A549 (cell line): Measurements from ENCODE around the gene MRPS14. TPM values are rescaled to one million over a fixed set of nuclear protein-coding genes. Genes with fewer than 3 reads are reported as not detected.
A peak's percentile ranks its signal among the peaks of the same experiment; 100 is the strongest.

Experiments used
- ATAC-seq, 2 experiments: fragments of 200-7000 bp in 1 of 2; fragments of >200 bp in 1 of 2; cut with Nextera tagmentation in 1 of 2; cut with Tn5 transposase in 1 of 2; 3 replicates each; pipeline versions ENCODE4 v1.8.0 to v1.9.1; 2018 to 2020; ENCODE audit warnings: mild to moderate bottlenecking in 1 of 2, moderate library complexity in 1 of 2
- CTCF ChIA-PET: fragments of 300-600 bp; sonication (Branson Sonifier 250); formaldehyde crosslinking; extraction: SDS; loops from one replicate; lab custom pipeline; 2021; ENCODE audit warnings: antibody characterized with exemption, inconsistent platforms; lab: Yijun Ruan, JAX
- POLR2A ChIA-PET: fragments of 350-600 bp; formaldehyde crosslinking; extraction: SDS; loops from one replicate; lab custom pipeline; 2021; ENCODE audit warnings: antibody characterized with exemption, inconsistent platforms; lab: Yijun Ruan, JAX
- DNase-seq, 2 experiments: peaks; one replicate each; pipeline versions ENCODE4 v3.0.0 to v3.0.0-alpha.2; 2011 to 2016; ENCODE audit warnings: low read depth in 1 of 2, low spot score in 1 of 2
- FAIRE-seq: peaks from 2 replicates; lab custom pipeline; 2011; peaks lifted over from hg19 to GRCh38; lab: Jason Lieb, UNC
- H3K27ac ChIP-seq, 2 experiments: fragments of >200 bp; sonication (Bioruptor Twin); formaldehyde crosslinking; 3 replicates each; pipeline ENCODE4 v1.5.1; 2016 to 2017
- H3K4me1 ChIP-seq: fragments of >200 bp; sonication (Bioruptor Twin); formaldehyde crosslinking; 3 replicates; pipeline ENCODE4 v1.6.1; 2016
- H3K4me2 ChIP-seq: fragments of >200 bp; sonication (Bioruptor Twin); formaldehyde crosslinking; 3 replicates; pipeline ENCODE4 v1.6.1; 2016
- H3K4me3 ChIP-seq: fragments of >200 bp; sonication (Bioruptor Twin); formaldehyde crosslinking; 3 replicates; pipeline ENCODE4 v1.5.1; 2016
- H3K9me3 ChIP-seq: fragments of >200 bp; sonication (Bioruptor Twin); formaldehyde crosslinking; 3 replicates; pipeline ENCODE4 v1.6.1; 2016
- BCL3 ChIP-seq: fragments of >200 bp; sonication (Bioruptor Twin); formaldehyde crosslinking; IDR thresholded peaks from 3 replicates; pipeline ENCODE4 v1.6.1; 2016
- CHD2 ChIP-seq: fragments of 150-350 bp; IDR thresholded peaks from 2 replicates; pipeline ENCODE4 v1.6.1; 2014; ENCODE audit warnings: low read length; ENCODE audit not compliant: partially characterized antibody
- EHF ChIP-seq: fragments of 250-450 bp; sonication (Bioruptor Pico); IDR thresholded peaks from 2 replicates; pipeline ENCODE4 v1.5.0; 2020; ENCODE audit warnings: mild to moderate bottlenecking
- FOSL2 ChIP-seq, 2 experiments: fragments of 450-650 bp in 1 of 2; fragments of >200 bp in 1 of 2; sonication (Bioruptor Twin) in 1 of 2; formaldehyde crosslinking; IDR thresholded peaks; 2 replicates each; pipeline versions ENCODE4 v1.5.0 to v1.6.1; 2016 to 2020; ENCODE audit warnings: mild to moderate bottlenecking in 1 of 2, moderate library complexity in 1 of 2
- GATA3 ChIP-seq: IDR thresholded peaks from 2 replicates; pipeline ENCODE4 v1.6.1; 2012; ENCODE audit warnings: borderline replicate concordance
- HDAC2 ChIP-seq: fragments of 200-600 bp; sonication (generic); IDR thresholded peaks from 2 replicates; pipeline ENCODE4 v1.6.1; 2016
- HES2 ChIP-seq: fragments of >200 bp; sonication (Bioruptor Twin); formaldehyde crosslinking; IDR thresholded peaks from 2 replicates; pipeline ENCODE4 v1.6.1; 2016
- HEYL ChIP-seq: fragments of 250-450 bp; sonication (Bioruptor Pico); IDR thresholded peaks from 2 replicates; pipeline ENCODE4 v1.8.0; 2021; ENCODE audit warnings: mild to moderate bottlenecking, moderate library complexity
- HOXA7 ChIP-seq: fragments of 250-450 bp; sonication (Bioruptor Pico); IDR thresholded peaks from 2 replicates; pipeline ENCODE4 v1.5.0; 2020; ENCODE audit warnings: mild to moderate bottlenecking, moderate library complexity
- HOXB13 ChIP-seq: fragments of 250-450 bp; sonication (Bioruptor Pico); IDR thresholded peaks from 2 replicates; pipeline ENCODE4 v1.5.0; 2020; ENCODE audit warnings: low read depth, mild to moderate bottlenecking, moderate library complexity
- HOXB5 ChIP-seq: fragments of 250-450 bp; sonication (Bioruptor Pico); IDR thresholded peaks from 2 replicates; pipeline ENCODE4 v1.5.0; 2020; ENCODE audit warnings: mild to moderate bottlenecking, moderate library complexity
- JUN ChIP-seq, 2 experiments: fragments of >200 bp; sonication (Bioruptor Twin); formaldehyde crosslinking; IDR thresholded peaks; 2 replicates in 1 of 2; 3 replicates in 1 of 2; pipeline ENCODE4 v1.6.1; 2016 to 2017
- JUNB ChIP-seq: fragments of >200 bp; sonication (Bioruptor Twin); formaldehyde crosslinking; IDR thresholded peaks from 2 replicates; pipeline ENCODE4 v1.6.1; 2016
- KDM1A ChIP-seq: fragments of 200-600 bp; sonication (generic); IDR thresholded peaks from 2 replicates; pipeline ENCODE4 v1.6.1; 2016; ENCODE audit warnings: low read depth, mild to moderate bottlenecking
- MAFK ChIP-seq: fragments of 450-650 bp; IDR thresholded peaks from 2 replicates; pipeline ENCODE4 v1.6.1; 2014; ENCODE audit not compliant: partially characterized antibody
- MAX ChIP-seq: IDR thresholded peaks from 2 replicates; pipeline ENCODE4 v1.6.1; 2012
- MYC ChIP-seq: IDR thresholded peaks from 2 replicates; pipeline ENCODE4 v1.6.1; 2012; ENCODE audit warnings: mild to moderate bottlenecking, inconsistent platforms, low read length, improper control_type of control experiment, borderline replicate concordance
- NFE2L2 ChIP-seq: fragments of 150-350 bp; conservative IDR thresholded peaks from 2 replicates; pipeline ENCODE4 v1.6.1; 2014; ENCODE audit warnings: low read length
- NPAS2 ChIP-seq: fragments of 250-450 bp; sonication (Bioruptor Pico); IDR thresholded peaks from 2 replicates; pipeline ENCODE4 v1.8.0; 2022; ENCODE audit warnings: mild to moderate bottlenecking, moderate library complexity, borderline replicate concordance
- PBX3 ChIP-seq: IDR thresholded peaks from 2 replicates; pipeline ENCODE4 v1.6.1; 2012
- POLR2AphosphoS2 ChIP-seq: conservative IDR thresholded peaks from 2 replicates; pipeline ENCODE4 v1.6.1; 2012; ENCODE audit warnings: low read length, improper control_type of control experiment, inconsistent platforms
- REST ChIP-seq: fragments of 200-600 bp; sonication (generic); IDR thresholded peaks from 2 replicates; pipeline ENCODE4 v1.6.1; 2016; ENCODE audit warnings: antibody characterized with exemption, mild to moderate bottlenecking, moderate library complexity
- RFX5 ChIP-seq: fragments of 450-650 bp; IDR thresholded peaks from 2 replicates; pipeline ENCODE4 v1.7.1; 2014; ENCODE audit warnings: antibody characterized with exemption, mild to moderate bottlenecking, moderate library complexity
- WGBS: methylation state at CpG from one replicate; pipeline ENCODE4 v1.1.6; 2017; ENCODE audit errors: missing lambda C conversion rate; 5-methylcytosine and 5-hydroxymethylcytosine counted together
- polyA plus RNA-seq, 4 experiments: library from polyadenylated mRNA; depleted of rRNA in 3 of 4; stranded (reverse); fragments of >200 nt; fragmentation: RNase III in 1 of 4; extraction: RNeasy Plus Mini Kit Qiagen cat#74134 plus additional on column Dnase treatment in 1 of 4; gene quantifications; 2 replicates in 3 of 4; 3 replicates in 1 of 4; pipeline ENCODE4 v1.2.3, GENCODE V29; 2011 to 2017
- TF ChIP-seq, protein P1 (sequence below): IDR thresholded peaks from 2 replicates; pipeline ENCODE4 v1.6.1; 2012; ENCODE audit warnings: low read depth, borderline replicate concordance

MRPS14 gene
- polyA plus RNA-seq, 2 of the 4 experiments (the other 2 are of a cell fraction) = 19.5 to 40.9 TPM

DNA sequence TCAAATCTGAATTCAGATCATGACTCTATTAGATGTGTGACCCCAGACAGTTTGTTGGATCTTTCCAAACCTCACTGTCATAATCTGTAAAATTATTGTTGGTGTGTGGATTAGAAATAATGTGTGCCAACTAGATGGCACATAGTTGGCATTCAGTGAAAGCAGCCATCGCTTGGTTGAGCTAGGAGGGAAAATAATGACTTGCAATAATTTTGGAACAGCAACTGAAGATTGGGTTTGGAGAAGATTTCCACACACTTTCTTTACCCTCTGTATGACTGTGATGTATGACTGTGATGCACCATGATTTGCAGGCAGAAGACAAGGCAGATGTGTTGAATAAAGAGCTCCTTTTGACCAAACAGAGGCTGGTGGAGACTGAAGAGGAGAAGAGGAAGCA is 47.5 kb downstream of the MRPS14 start:
- ChIA-PET CTCF (interaction anchor here (1.3 to 3.6 kb wide), 2 partner anchors 10 to 207 kb away, joined by 3 to 10 read pairs; no protein-coding TSS in a partner anchor), POLR2A (interaction anchor here (1.1 kb wide), 1 partner anchor 48 kb away, joined by 4 read pairs; the partner anchor contains the start of gene MRPS14)
- no peaks in the 10 kb centered on the region for H3K9me3 ChIP-seq
- ATAC-seq (no peak; a peak in 1 of 6 replicates), DNase-seq (no peak), FAIRE-seq (no peak)
- WGBS = 87% methylated on average over 1 of the region's 1 CpG
- peak; percentile 64 for TF ChIP-seq NFE2L2
- no peak for TF ChIP-seq GATA3
- H3K4me1 ChIP-seq = peaks cover 13% of the 10 kb centered on the region
- H3K27ac ChIP-seq = no peak overlapping the region
- H3K4me2 ChIP-seq = no peak overlapping the region
- no peak overlapping the region for H3K4me3 ChIP-seq

DNA sequence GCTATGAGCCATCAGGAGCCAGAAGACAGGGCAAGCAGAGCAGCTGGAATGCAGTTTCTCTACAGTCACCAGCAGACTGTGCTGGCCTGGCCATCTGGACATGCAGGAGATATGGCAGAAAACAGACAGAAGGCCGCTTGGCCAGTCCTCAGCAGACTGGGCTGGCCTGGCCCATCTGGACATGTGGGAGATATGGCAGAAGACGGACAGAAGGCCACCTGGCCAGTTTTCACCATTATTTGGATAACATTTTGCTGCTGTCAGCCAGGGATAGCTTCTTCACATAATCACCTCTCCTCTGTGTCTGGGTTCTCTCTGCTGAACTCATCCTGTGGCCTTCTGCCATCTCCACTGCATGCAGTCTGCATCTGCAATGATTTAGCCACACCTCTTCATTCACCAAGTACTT is 48.5 kb downstream of the MRPS14 start:
- 95% methylated on average over 2 of the region's 2 CpGs for WGBS
- POLR2A ChIA-PET = no interaction called here
- H3K9me3 ChIP-seq = no peaks in the 10 kb centered on the region
- H3K4me1 ChIP-seq = peaks cover 13% of the 10 kb centered on the region
- H3K4me3 ChIP-seq = no peak overlapping the region
- TF ChIP-seq MYC (no peak), MAFK (no peak)
- no peak overlapping the region for H3K4me2 ChIP-seq
- FAIRE-seq (no peak), ATAC-seq (no peak), DNase-seq (no peak)
- CTCF ChIA-PET = interaction anchor here (1.4 to 3.6 kb wide), 2 partner anchors 8 to 12 kb away, joined by 6 to 10 read pairs; no protein-coding TSS in a partner anchor
- no peak overlapping the region for H3K27ac ChIP-seq

- no peak for FAIRE-seq
- no peak for DNase-seq
- no peak for ATAC-seq
- POLR2A ChIA-PET = interaction anchor here (1.1 kb wide), 1 partner anchor 27 kb away, joined by 6 read pairs; the partner anchor contains the start of gene CACYBP
- TF ChIP-seq NPAS2 (CRISPR knock-in tag) (no peak), REST (no peak), PBX3 (no peak), BCL3 (no peak), HOXB13 (CRISPR knock-in tag) (no peak), HEYL (CRISPR knock-in tag) (no peak), HOXA7 (no peak), HDAC2 (no peak), RFX5 (no peak), KDM1A (no peak), EHF (no peak), FOSL2 (IDR thresholded peaks at IDR 0.05) (no peak), FOSL2 (CRISPR knock-in tag; IDR thresholded peaks at IDR 0.05) (no peak), JUN (IDR thresholded peaks at IDR 0.05) (no peak), POLR2AphosphoS2 (no peak), JUNB (no peak), CHD2 (no peak), HES2 (no peak), MAX (no peak), HOXB5 (CRISPR knock-in tag) (no peak)
- TF ChIP-seq, protein P1, sequence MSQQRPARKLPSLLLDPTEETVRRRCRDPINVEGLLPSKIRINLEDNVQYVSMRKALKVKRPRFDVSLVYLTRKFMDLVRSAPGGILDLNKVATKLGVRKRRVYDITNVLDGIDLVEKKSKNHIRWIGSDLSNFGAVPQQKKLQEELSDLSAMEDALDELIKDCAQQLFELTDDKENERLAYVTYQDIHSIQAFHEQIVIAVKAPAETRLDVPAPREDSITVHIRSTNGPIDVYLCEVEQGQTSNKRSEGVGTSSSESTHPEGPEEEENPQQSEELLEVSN = no peak
- TF ChIP-seq, all 56 proteins: peak for 0
- Histone ChIP-seq H3K9me3 (no peaks in the 10 kb centered on the region), H3K27ac (no peak overlapping the region), H3K4me1 (peaks cover 18% of the 10 kb centered on the region), H3K4me2 (no peak overlapping the region), H3K4me3 (no peak overlapping the region)
- 94% methylated on average over 2 of the region's 2 CpGs for WGBS
- CTCF ChIA-PET = interaction anchor here (0.7 to 1.1 kb wide), 2 partner anchors 9 to 15 kb away, joined by 3 to 4 read pairs; no protein-coding TSS in a partner anchor
These were observed 51.3 kb downstream of the MRPS14 start for GRCh38 chr1:174971902-174972301.
